B cell (primary cell): ENCODE results near the gene AMZ2. TPM values are rescaled to one million over a fixed set of nuclear protein-coding genes. Genes with fewer than 3 reads are reported as not detected.
"Not testable (repeated sequence)": the region's sequence is repeated elsewhere in the genome, so short reads cannot be mapped to it uniquely, and the experiment has no call there.

ENCODE experiments used
- ATAC-seq: fragments of 200-7000 bp; cut with Tn5 transposase; one replicate; pipeline ENCODE4 v1.10.0; 2021; ENCODE audit warnings: low read depth, mild to moderate bottlenecking, moderate number of reproducible peaks, moderate library complexity
- CTCF ChIA-PET: fragments of 350-600 bp; sonication (Branson Sonifier 250); formaldehyde crosslinking; loops from one replicate; lab custom pipeline; 2021; ENCODE audit warnings: antibody characterized with exemption, inconsistent platforms; lab: Charles Lee
- POLR2A ChIA-PET: fragments of 350-600 bp; sonication (Branson Sonifier 250); formaldehyde crosslinking; loops from one replicate; lab custom pipeline; 2021; ENCODE audit warnings: antibody characterized with exemption; lab: Charles Lee
- DNase-seq: peaks from one replicate; pipeline ENCODE4 v3.0.0; 2013
- H2AFZ ChIP-seq: 2 replicates; pipeline ENCODE4 v1.6.1; 2012; ENCODE audit warnings: mild to moderate bottlenecking, low read depth, low read length; ENCODE audit not compliant: insufficient read depth, poor library complexity, severe bottlenecking
- H3K27ac ChIP-seq, 2 donors: 1 replicate in 1 of 2; 2 replicates in 1 of 2; pipeline ENCODE4 v1.5.1; 2012 to 2013; ENCODE audit warnings: low read length in 2 of 2, mild to moderate bottlenecking in 2 of 2, moderate library complexity in 1 of 2
- H3K27me3 ChIP-seq, 4 experiments: fragments of 200-600 bp in 1 of 4; sonication (generic) in 1 of 4; replicated peaks in 1 of 4; 1 replicate in 2 of 4; 2 replicates in 2 of 4; pipeline versions ENCODE4 v1.6.1 to v1.7.0; 2013 to 2016; ENCODE audit warnings: low read length in 3 of 4, mild to moderate bottlenecking in 2 of 4, mixed read lengths in 1 of 4, moderate library complexity in 1 of 4; ENCODE audit not compliant: insufficient read depth in 4 of 4, control insufficient read depth in 3 of 4; ENCODE audit errors: control extremely low read depth in 1 of 4
- H3K36me3 ChIP-seq, 2 experiments: replicated peaks in 1 of 2; 1 replicate in 1 of 2; 2 replicates in 1 of 2; pipeline versions ENCODE4 v1.6.1 to v1.7.1; 2013; ENCODE audit warnings: low read length in 1 of 2; ENCODE audit not compliant: insufficient read depth in 2 of 2, control insufficient read depth in 1 of 2; ENCODE audit errors: control extremely low read depth in 1 of 2, extremely low read depth in 1 of 2
- H3K4me1 ChIP-seq, 2 donors: fragments of 200-600 bp in 1 of 2; sonication (generic) in 1 of 2; 1 replicate in 1 of 2; 2 replicates in 1 of 2; pipeline versions ENCODE4 v1.5.1 to v1.6.1; 2013 to 2017; ENCODE audit warnings: low read length in 2 of 2; ENCODE audit not compliant: control insufficient read depth in 2 of 2, insufficient read depth in 2 of 2
- H3K4me2 ChIP-seq: replicated peaks from 2 replicates; pipeline ENCODE3; 2012; ENCODE audit warnings: mild to moderate bottlenecking, low read depth, low read length; ENCODE audit not compliant: poor library complexity, severe bottlenecking
- H3K4me3 ChIP-seq, 5 experiments: fragments of 200-600 bp in 1 of 5; sonication (generic) in 1 of 5; 1 replicate in 3 of 5; 2 replicates in 2 of 5; pipeline versions ENCODE4 v1.5.1 to v1.7.0; 2011 to 2016; ENCODE audit warnings: low read length in 4 of 5, mild to moderate bottlenecking in 4 of 5, low read depth in 2 of 5, control low read depth in 1 of 5, moderate library complexity in 1 of 5; ENCODE audit not compliant: insufficient read depth in 1 of 5; ENCODE audit errors: control extremely low read depth in 1 of 5, extremely low read depth in 1 of 5
- H3K79me2 ChIP-seq: fragments of 200-600 bp; sonication (generic); one replicate; pipeline ENCODE4 v1.6.0; 2016; ENCODE audit warnings: low read length; ENCODE audit not compliant: control insufficient read depth, insufficient read depth
- H3K9ac ChIP-seq: fragments of 200-600 bp; sonication (generic); 2 replicates; pipeline ENCODE4 v1.6.1; 2017; ENCODE audit warnings: mild to moderate bottlenecking, low read length, moderate library complexity
- H3K9me3 ChIP-seq, 3 donors: one replicate each; pipeline versions ENCODE4 v1.6.1 to v1.7.1; 2013; ENCODE audit warnings: low read length in 2 of 3; ENCODE audit not compliant: control insufficient read depth in 2 of 3, insufficient read depth in 1 of 3; ENCODE audit errors: control extremely low read depth in 1 of 3
- H4K20me1 ChIP-seq: 2 replicates; pipeline ENCODE4 v1.6.0; 2012; ENCODE audit warnings: mild to moderate bottlenecking, low read length; ENCODE audit not compliant: insufficient read depth, control insufficient read depth, poor library complexity, severe bottlenecking
- H3K27ac Mint-ChIP-seq: one replicate; pipeline ENCODE4 v1.8.0; 2021; ENCODE audit warnings: mixed read lengths
- H3K27me3 Mint-ChIP-seq: one replicate; pipeline ENCODE4 v1.8.0; 2021; ENCODE audit warnings: mixed read lengths
- H3K4me1 Mint-ChIP-seq: one replicate; pipeline ENCODE4 v1.8.0; 2021; ENCODE audit warnings: mixed read lengths
- H3K4me3 Mint-ChIP-seq: one replicate; pipeline ENCODE4 v1.8.0; 2021; ENCODE audit warnings: mixed read lengths
- H3K9me3 Mint-ChIP-seq: one replicate; pipeline ENCODE4 v1.8.0; 2022; ENCODE audit warnings: mixed read lengths; ENCODE audit not compliant: insufficient read depth
- WGBS: methylation state at CpG from one replicate; pipeline ENCODE4 v1.1.5; 2013; ENCODE audit warnings: missing lambda C conversion rate; ENCODE audit not compliant: insufficient coverage; 5-methylcytosine and 5-hydroxymethylcytosine counted together
- intact Hi-C: fragments of 100-400 bp; cut with micrococcal nuclease; formaldehyde crosslinking; loops from one replicate; pipeline ENCODE4 v1.10.0; 2022
- polyA plus RNA-seq: library from polyadenylated mRNA; depleted of rRNA; stranded (reverse); fragments of >200 nt; gene quantifications from 2 replicates; pipeline ENCODE4 v1.2.3, GENCODE V29; 2012
- total RNA-seq, 2 donors: library from RNA; stranded (reverse); fragments of 120-200 nt in 1 of 2; gene quantifications; 1 replicate in 1 of 2; 2 replicates in 1 of 2; pipeline versions ENCODE4 v1.2.3 to v1.2.4, GENCODE V29; 2013 to 2022

AMZ2 gene
- total and polyA plus RNA-seq, 2 donors (not counting 1 experiment from before 2014, with no cell fraction given), result 64.1 to 70.7 TPM

DNA sequence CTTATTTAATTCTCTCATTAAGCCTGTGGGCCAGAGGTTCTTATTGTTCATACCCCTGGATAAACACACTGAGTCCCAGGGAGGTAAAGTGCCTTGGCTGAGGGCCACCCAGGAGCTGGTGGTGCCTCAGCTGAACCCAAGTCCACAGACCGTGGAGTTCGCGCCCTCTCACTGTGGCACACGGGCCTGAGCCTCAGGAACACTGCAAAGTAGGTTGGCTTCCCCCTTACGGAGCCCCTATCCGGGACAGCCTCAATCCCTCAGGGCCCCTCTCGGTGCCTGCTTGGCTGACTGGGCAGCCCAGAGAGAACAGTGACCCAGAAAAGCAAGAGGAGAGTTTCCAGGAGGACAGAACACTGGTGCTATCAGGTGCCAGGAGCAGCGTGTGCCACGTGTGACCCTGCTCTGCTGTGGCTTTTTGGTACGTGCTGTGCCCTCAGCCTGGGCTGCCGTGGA, 12.5 kb upstream of the AMZ2 start:
- not testable (repeated sequence) for H3K9me3 Mint-ChIP-seq, H3K9me3 ChIP-seq, ATAC-seq, H4K20me1 ChIP-seq, H3K36me3 ChIP-seq, H3K4me3 ChIP-seq, H3K27me3 ChIP-seq, H3K27me3 Mint-ChIP-seq, H3K9ac ChIP-seq
- CTCF ChIA-PET, result interaction anchor here (1.6 to 3.9 kb wide), 4 partner anchors 29 to 34 kb away, joined by 4 to 22 read pairs (median 7); no protein-coding TSS in a partner anchor
- peak overlapping the region; percentile 93 for H3K27ac Mint-ChIP-seq
- H3K4me2 ChIP-seq, result peak overlapping the region; percentile 25
- H3K27ac ChIP-seq, result peak overlapping the region; percentile 73 to 89
- peak; percentile 47 for DNase-seq
- 62% methylated on average over 11 of the region's 11 CpGs for WGBS
- peaks cover 36 to 57% of the 10 kb centered on the region in 2 donors for H3K4me1 ChIP-seq
- POLR2A ChIA-PET, result interaction anchor here (0.7 to 1.4 kb wide), 2 partner anchors 12 to 123 kb away, joined by 4 read pairs; partner anchors contain the start of gene AMZ2
- intact Hi-C loops, result loop anchor here (5.0 to 10.0 kb wide), 2 partner anchors 421 to 518 kb away; partner anchors contain the start of gene NOL11
- H3K79me2 ChIP-seq, result peaks cover 44% of the 10 kb centered on the region
- peak overlapping the region; percentile 33 for H2AFZ ChIP-seq
- peak overlapping the region; percentile 73 for H3K4me3 Mint-ChIP-seq
- H3K4me1 Mint-ChIP-seq, result peaks cover 60% of the 10 kb centered on the region

DNA sequence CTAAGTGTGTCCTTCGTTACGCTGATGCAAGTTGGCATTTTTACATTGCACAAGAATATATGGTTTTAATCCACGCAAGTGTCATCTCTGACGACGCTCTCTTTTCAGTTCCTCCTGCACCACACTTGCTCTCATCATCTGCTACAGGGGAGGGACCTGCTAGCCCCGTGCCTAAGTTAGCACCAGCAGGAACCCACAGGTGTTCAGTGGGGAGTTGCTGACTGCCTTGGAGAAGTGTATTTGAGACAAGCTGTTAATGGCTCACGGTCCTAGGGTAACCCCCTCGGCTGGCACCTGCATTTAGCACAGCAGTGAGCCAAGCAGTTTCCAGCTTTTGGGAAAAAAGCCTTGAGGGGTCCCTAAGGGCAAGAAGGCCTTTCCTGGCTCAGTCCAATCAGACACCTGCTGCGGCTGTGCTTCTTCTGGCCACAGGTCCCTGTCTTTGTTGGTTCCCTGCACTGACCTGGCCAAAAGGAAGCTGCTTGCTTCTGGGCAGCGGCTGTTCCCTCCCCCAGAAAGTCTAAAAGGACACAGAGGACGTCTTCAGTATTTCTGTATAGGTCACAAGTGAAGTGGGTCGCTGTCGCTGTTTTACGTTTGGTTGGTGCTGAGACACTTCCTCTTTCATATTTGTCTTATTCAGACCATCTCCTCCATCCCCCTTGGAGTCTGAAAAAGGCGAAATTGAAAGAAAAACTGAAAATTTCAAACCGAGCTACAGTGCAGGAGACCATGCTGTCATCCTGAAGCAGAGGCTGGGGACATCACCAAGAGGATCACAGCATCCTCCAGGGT, 10.3 kb upstream of the AMZ2 start:
- Histone ChIP-seq H3K4me3 (peak overlapping the region; percentile 11 to 61 (median 54)), H3K9ac (peak overlapping the region; percentile 84), H3K79me2 (peaks cover 42% of the 10 kb centered on the region), H3K4me1 (peaks cover 42 to 60% of the 10 kb centered on the region in 2 donors), H3K4me2 (peak overlapping the region; percentile 85), H3K27ac (peak overlapping the region; percentile 99 to 100)
- DNase-seq, result peak; percentile 93
- 2% methylated on average over 9 of the region's 16 CpGs for WGBS
- ATAC-seq, result peak; percentile 80
- CTCF ChIA-PET, result interaction anchor here (0.7 to 3.9 kb wide), 17 partner anchors 10 to 220 kb away, joined by 3 to 22 read pairs (median 5); partner anchors contain the start of genes AMZ2 and WIPI1
- not testable (repeated sequence) for H3K27me3 ChIP-seq, H2AFZ ChIP-seq, H3K9me3 ChIP-seq, H3K36me3 ChIP-seq, H3K9me3 Mint-ChIP-seq, H4K20me1 ChIP-seq, H3K27me3 Mint-ChIP-seq
- intact Hi-C loops, result loop anchor here (1.0 to 10.0 kb wide), 6 partner anchors 10 to 520 kb away; partner anchors contain the start of gene NOL11
- POLR2A ChIA-PET, result interaction anchor here (1.0 to 3.4 kb wide), 9 partner anchors 10 to 56 kb away, joined by 3 to 62 read pairs (median 5); partner anchors contain the start of gene AMZ2
- Mint-ChIP-seq H3K4me3 (peak overlapping the region; percentile 85), H3K4me1 (peaks cover 67% of the 10 kb centered on the region), H3K27ac (peak overlapping the region; percentile 99)
